Tibial nerve (tissue), 3 donors: Measurements from ENCODE around the gene ARL14EPL.
"Not testable (repeated sequence)": the region's sequence is repeated elsewhere in the genome, so short reads cannot be mapped to it uniquely, and the experiment has no call there.

Experiments
- CTCF ChIP-seq, 5 experiments: fragments of 200-600 bp in 3 of 5; fragments of 450-650 bp in 2 of 5; sonication (generic) in 3 of 5; IDR thresholded peaks; one replicate each; pipeline ENCODE4 v1.5.1; 2016 to 2019; ENCODE audit warnings: antibody characterized with exemption in 5 of 5, mild to moderate bottlenecking in 3 of 5, moderate library complexity in 2 of 5
- POLR2A ChIP-seq, 2 donors: fragments of 450-650 bp; IDR thresholded peaks; one replicate each; pipeline ENCODE4 v1.6.1; 2017; ENCODE audit warnings: antibody characterized with exemption in 2 of 2, mild to moderate bottlenecking in 2 of 2, moderate library complexity in 2 of 2

DNA sequence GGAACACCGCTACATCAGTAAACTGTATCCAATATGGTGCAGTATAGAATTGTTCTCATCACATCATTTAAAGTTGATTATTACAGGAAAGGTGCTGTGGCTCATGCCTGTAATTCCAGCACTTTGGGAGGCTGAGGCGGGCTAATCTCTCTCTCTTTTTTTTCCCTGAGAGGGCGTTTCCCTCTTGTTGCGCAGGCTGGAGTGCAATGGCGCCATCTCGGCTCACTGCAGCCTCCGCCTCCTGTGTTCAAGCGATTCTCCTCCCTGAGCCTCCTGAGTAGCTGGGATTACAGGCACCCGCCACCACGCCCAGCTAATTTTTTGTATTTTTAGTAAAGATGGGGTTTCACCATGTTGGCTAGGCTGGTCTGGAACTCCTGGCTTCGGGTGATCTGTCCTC, 54.0 kb downstream of the ARL14EPL start:
- TF ChIP-seq CTCF, POLR2A (IDR thresholded peaks at IDR 0.05): not testable (repeated sequence)
